HG03558 (cell line): Measurements from ENCODE around the gene SLC12A1.
A peak's percentile ranks its signal among the peaks of the same experiment; 100 is the strongest.

Source experiments
- ATAC-seq: cut with Tn5 transposase; IDR thresholded peaks from one replicate; pipeline ENCODE4 v1.9.1; 2021; ENCODE audit warnings: moderate number of reproducible peaks; ENCODE audit not compliant: unreplicated experiment; ENCODE audit errors: extremely low read depth

The SLC12A1 gene

GRCh38 chr15:48337607-48338006, 131.5 kb downstream of the SLC12A1 start:
- no peak for ATAC-seq

GRCh38 chr15:48340111-48340510, 134.0 kb downstream of the SLC12A1 start:
- ATAC-seq = no peak

GRCh38 chr15:48343865-48344264, 137.8 kb downstream of the SLC12A1 start:
- no peak for ATAC-seq

- no peak for ATAC-seq
Observed at GRCh38 chr15:48345516-48345915, 139.4 kb downstream of the SLC12A1 start.

GRCh38 chr15:48352474-48353072, 146.5 kb downstream of the SLC12A1 start:
- peak; percentile 76 for ATAC-seq
